ENCODE data around the gene HLCS.
A peak's percentile ranks its signal among the peaks of the same experiment; 100 is the strongest.

Gene HLCS

DNA sequence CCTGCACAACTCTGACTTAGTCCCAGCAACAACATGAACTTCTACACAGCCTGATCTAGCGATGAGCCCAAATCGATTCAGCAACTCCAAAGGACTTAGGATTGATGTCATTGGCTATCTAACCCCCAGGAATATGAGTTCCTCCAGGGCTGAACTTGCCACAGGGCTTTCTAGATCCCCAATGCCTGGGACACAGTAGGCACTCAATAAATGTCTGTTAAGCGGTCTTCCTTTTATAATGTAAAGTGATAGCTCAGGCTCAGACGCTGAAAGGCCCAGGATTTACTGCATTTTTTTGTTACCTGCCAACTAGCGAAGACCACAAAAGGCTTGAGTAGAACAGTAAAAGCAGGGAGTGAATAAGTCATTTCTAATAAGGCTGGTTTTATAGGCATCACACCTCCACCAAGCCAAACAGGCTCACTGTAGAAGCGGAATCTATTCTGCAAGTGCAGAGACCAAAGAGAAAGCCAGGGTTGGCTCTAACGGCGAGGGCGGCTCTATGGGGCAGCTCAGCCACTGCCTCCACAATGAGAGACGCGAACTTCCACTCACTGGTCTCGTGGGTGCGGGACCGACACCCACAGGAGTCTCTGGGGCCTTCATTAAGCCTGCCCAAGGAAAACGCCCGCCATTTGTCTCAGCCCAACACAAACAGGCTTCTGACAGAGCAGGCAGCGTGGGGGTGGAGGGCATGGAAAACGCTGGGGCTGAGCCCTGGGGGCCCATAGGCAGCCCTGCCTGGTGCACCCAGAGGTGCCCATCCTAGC, 52.0 kb downstream of the HLCS start:
- DNase-seq = no peak

DNA sequence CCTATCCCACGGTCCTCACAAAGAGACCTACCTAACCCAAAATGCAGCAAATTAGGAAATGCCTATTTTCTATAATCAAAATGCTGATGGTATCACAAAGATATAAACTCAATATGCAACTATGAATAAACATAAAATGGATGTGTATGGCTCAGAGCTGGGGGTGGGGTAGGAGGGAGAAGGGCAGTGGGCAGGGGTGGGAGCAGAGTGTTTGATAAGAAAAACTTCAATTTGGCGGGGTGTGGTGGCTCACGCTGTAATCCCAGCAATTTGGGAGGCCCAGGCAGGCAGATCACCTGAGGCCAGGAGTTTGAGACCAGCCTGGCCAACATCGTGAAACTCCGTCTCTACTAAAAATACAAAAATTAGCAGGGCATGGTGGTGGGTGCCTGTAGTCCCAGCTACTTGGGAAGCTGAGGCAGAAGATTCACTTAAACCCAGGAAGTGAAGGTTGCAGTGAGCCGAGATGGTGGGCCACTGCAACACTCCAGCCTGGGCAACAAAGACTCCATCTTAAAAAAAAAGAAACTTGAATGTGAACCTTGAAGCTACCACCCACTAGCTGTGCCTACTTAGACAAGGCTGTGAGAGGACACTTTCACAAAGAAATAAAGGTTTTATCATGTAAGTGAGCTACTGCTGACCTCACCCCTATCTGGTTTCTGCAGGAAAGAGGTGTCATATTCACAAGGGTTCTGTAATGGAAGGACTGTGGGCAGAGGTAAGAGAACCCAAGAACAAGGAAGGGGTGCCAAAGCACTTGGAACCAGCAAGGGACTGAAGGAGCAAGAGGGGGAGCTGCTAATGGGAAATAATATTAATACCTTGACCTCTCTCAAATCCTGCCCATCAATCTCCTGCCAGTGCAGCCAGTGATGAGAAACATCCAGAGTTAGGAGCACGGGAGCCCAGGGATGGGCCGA, 53.0 kb downstream of the HLCS start:
- no peak for DNase-seq

DNA sequence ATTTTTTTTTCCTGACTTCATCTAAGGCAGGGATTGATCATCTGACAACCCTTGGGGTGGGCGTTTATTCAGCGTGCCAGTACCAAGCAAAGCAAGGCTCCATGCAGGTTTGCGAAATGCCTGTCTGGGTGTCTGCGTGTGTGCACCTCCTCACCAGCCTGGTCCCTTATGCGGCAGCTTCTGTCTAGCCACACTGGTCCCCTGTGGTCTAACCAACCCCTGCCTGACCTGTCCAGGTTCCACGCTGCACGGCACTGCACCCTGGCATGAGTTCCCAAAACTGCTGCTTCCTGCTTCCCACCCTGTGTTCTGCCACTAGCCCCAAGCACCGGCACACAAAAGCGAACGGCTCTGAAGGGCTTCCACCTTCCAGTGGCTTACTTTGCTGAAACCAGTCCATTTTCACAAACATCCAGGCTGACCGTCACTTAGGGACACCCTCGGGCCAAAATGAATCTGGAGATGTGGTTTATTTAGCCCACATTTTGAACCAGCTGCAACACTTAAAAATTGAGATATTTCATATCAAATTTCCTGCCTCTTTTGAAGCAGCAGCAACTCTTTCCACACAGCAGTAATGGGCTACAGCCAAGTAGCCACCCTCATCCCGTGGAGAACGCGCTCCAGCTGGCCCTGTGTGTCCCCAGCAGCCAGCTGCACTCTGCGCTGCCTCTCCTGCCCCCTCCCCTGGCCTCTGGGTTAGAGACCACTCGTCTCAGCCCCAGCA, 55.7 kb downstream of the HLCS start:
- DNase-seq = peak; percentile 43

DNA sequence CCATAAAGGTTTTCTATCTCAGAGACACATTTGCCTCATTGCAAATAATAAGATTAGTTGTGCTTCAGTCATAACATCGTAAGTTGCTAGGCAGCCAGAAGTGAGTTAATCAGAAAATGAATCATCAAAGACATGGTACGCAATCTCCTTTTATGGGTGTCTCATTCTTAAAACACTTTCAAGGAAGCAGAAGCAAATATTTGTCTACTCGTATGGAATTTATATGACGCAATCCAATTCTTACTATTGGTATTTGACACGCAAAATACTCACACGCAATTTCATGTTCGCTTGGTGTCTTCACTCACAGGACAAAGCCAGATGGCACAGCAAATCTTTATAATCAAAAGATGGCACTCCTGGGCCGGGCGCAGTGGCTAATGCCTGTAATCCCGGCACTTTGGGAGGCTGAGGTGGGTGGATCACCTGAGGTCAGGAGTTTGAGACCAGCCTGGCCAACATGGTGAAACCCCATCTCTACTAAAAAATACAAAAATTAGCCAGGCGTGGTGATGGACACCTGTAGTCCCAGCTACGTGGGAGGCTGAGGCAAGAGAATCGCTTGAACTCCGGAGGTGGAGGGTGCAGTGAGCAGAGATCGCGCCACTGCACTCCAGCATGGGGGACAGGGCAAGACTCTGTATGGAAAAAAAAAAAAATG, 56.4 kb downstream of the HLCS start:
- DNase-seq = peak; percentile 45

DNA sequence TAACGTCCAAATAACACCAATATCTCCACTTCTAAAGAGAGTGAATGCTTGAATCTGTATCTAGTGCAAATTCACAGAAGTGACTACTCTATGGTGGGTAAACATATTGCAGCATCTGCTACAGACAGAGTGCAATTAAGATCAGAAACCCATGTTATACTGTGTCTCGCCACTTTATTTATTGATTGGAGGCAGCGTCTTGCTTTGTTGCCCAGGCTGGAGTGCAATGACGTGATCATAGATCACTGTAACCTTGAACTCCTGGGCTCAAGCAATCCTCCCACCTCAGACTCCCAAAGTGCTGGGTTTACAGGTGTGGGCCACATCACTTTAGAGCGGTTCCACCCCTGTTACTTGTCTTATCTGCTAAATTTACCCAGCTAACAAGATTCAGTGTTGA, 57.0 kb downstream of the HLCS start:
- DNase-seq = no peak

DNA sequence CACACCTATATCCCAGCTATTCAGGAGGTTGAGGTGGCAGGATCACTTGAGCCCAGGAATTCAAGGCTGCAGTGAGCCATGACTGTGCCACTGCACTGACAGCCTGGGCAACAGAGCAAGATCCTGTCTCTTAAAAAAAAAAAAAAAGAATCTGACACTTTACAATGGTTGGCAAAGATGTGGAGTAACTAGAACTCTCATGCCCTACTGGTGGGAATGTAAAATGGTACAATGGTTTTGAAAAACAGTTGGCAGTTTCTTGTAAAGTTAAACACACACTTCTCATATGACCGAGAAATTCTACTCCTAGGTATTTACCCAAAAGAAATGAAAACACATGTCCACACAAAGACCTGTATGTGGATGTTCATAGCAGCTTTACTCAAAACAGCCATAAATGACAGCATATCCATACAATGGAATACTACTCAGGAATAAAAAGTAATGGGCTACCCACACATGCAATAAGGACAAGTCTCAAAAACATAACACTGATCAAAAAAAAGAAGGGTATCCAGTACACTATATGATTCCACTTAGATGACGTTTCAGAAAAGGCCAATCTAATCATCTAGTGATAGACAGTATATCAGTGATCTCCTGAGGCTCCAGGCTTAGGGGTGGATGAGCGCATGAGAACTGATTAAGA, 58.1 kb downstream of the HLCS start:
- DNase-seq = no peak

DNA sequence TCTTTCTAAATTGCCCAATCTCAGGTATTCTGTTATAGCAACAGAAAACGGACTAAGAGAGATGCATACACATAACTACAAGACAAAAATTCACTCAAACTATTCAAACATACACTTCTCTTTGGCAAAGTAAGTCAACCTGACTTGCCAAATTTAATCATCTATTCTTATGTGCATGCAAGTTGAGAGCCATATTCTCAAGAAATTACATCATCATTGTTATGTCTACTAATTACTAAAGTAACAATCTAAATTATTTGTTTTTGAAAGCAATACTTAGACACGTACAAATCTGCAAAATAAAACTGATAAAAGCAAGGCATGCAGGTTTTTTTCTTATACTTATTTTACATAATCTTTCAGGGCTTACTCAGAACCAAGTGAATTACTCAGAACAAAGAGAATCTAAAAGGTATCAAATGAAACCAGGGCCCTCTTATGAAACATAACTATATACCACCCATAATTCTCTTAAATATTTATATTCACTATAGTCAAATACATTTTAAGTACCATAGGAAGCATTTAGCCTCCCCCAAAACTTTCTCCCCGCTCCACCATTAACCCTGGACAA, 62.3 kb downstream of the HLCS start:
- no peak for DNase-seq

DNA sequence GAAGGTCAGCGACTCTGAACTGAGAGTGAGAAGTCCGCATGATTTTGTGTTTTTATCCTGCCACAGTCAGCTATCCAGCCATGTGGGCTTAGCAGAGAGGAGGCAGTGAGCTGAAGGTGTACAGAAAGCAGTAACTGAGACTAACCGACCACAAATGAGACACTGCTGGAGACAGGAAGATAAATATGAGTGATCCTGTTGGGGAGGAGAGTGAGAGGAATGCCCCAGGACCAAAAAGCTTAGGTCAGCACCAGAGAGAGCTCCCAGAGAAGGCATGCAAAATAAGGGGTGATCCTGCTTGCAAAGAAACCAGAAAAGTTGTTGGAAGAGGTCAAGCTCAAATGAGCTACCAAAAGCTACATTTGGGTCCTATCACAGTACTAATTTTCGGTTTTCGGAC, 63.7 kb downstream of the HLCS start:
- DNase-seq = no peak

DNA sequence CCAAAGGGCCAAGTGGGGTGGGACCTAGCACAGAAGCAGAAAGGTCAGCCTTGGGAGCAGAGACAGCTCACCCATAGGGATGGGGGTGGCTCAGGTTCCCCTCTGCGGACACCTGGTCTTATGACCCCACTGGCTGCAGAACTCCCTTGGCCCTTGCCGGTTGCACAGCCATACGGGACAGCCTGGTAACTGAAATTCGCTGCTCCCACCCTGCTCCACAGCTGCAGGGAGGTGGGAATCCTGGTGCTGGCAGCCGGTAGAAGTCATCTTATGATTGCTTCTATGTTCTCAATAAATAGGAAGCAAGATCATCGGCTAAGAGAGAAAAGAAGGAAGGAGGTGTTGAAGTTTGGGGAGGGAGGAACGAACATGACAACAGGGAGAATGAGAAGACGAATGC, 64.1 kb downstream of the HLCS start:
- no peak for DNase-seq

DNA sequence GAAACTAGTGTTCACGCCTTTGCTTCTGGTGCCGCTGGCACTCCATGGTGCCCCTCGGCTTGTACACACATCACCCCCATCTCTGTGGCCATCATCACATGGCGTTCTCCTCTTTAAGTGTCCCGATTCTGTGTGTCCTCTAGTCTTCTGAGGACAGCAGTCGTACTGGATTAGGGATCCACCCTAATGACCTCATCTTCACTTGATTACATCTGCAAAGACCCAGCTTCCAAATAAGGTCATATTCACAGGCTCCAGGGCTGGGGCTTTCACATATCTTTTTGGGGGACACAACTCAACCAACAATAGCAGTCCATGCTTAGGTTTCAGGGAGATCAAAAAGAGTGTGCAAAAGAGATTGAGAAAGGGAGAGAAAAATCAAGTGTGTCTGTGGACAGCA, 64.9 kb downstream of the HLCS start:
- DNase-seq = no peak

DNA sequence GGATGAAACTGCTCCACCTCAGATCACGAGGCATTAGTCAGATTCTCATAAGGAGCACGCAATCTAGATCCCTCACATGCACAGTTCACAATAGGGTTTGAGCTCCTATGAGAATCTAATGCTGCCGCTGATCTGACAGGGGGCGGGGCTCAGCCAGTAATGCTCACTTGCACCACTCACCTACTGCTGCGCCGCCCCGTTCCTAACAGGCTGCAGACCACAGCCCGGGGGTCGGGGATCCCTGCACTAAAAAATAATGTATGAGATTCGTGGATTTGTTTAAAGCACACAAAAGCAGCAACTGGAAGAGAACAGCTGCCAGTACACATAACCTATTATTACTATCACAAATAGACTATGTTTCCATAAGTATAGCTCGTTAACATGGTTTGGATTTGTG, 72.9 kb downstream of the HLCS start:
- DNase-seq = no peak

DNA sequence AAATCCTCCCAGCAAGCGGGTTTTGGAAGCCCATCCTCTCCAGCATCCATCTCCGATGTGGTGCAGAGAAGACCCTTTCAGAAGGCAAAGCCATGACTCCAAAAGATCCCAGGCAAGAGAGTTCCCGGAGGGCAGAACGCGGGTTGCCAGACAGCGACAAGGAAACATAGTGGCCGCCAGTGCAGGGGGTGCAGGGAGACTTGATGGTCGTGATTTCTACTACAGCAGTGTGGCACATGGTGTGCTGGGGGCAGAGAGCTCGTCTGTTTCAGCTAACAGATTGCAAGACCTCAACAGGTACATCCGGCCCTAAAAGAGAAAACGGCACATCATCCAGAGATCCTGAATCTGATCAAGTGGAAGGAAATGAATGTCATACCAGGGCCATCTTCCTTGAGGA, 74.3 kb downstream of the HLCS start:
- no peak for DNase-seq

DNA sequence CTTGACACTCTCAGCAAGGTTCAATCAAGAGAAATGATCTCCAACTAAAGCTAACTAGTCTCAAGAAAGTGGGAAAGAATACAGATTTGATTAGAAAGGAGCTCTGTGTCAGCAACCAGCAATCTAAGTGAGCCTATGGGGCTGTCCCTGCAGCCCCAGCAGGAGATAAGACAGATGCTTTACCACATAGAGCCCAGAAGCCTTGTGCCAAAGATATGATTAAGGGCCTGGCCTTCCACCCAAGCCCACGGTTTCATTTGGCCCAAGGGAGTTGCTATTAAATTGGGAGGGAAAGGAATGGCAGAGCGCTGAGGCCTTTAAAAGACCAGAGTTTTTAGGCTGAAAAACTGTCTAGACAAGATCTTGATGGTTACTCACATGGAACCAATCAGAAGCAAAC, 74.8 kb downstream of the HLCS start:
- no peak for DNase-seq

DNA sequence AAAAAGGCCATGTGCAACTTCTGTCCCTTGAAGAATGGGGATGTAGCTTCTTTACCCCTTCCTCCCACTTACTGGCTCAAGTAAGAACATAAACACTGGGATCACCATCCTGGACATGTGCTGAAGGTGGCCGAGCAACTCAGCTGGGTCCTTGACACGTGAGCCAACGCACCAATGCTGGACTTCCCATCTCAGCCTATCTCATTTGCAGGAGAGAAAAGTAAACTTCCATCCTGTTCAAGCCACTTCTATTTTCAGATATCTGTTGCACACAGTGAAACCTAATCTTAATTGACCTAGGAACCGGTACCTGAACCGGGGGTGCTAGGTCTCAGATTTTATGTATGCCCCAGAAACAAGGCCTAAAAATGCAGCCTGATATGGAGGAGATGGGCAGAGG, 75.3 kb downstream of the HLCS start:
- DNase-seq = no peak

DNA sequence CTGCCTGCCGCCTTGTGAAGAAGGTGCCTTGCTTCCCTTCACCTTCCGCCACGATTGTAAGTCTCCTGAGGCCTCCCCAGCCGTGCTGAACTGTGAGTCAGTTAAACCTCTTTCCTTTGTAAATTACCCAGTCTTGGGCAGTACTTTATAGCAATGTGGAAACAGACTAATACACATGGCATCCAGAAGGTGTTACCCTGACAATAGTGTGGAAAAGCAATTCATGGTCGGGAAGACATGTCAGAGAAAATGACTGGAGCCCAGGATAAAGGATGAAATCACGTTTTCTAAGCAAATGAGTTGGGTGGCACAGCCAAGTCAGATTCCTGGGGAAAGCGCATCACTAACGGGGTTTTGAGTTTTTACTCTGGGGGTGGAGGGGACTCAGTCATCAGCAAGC, 76.4 kb downstream of the HLCS start:
- no peak for DNase-seq

DNA sequence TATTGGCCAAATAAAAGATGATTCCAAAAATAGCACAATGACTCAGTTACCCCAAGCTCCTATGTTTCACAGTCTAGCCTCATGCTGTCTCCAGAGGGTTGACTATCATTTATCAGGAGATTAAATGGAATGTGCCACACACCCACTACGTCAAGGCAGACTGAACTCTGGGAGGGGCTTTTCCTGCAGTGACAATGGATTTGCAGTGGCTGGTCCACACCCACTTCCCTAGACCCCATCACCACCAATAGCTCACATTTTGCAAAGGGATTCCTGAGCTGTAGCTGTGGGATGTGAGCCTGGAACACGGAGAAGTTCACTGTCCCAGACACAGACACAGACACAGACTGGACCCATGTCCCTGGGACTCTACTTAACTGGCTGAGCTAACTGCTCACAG, 77.1 kb downstream of the HLCS start:
- no peak for DNase-seq

DNA sequence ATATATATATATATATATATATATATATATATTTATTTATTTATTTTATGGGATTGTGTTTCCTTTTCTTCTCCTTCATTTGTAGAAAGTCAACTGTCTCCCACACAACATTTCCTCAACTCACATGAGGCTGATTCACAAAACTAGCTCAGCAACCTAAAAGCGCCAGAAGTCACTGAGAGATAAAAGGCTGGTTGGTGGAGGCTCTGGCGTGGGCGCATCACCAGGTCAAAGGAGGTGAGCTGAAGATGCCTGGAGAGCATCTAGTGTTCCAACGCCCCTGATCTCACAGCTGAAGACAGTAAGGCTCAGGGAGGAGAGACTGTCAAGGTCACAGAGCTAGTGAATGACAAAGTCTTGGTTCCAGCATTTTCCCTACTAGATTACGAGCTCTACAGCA, 78.0 kb downstream of the HLCS start:
- peak; percentile 21 for DNase-seq

DNA sequence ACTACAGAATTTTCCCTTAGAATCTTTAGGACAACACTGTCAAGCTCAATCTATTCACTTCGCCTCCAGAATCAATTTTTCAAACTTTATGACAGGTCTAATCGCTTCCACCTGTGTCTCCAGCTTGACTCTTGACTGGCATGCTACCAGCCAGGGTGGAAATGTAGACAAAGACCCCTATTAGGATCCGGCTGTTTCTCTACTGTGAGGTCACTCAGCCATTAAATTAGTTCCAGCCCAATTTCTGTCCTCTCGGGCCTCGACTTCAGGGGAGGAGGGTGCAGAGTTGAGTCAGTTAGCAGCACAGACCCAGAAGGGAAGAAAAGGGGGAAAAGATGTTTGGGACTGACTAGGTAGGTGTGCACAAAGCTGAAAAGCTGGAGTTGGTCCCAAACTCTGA, 78.5 kb downstream of the HLCS start:
- DNase-seq = peak; percentile 84

DNA sequence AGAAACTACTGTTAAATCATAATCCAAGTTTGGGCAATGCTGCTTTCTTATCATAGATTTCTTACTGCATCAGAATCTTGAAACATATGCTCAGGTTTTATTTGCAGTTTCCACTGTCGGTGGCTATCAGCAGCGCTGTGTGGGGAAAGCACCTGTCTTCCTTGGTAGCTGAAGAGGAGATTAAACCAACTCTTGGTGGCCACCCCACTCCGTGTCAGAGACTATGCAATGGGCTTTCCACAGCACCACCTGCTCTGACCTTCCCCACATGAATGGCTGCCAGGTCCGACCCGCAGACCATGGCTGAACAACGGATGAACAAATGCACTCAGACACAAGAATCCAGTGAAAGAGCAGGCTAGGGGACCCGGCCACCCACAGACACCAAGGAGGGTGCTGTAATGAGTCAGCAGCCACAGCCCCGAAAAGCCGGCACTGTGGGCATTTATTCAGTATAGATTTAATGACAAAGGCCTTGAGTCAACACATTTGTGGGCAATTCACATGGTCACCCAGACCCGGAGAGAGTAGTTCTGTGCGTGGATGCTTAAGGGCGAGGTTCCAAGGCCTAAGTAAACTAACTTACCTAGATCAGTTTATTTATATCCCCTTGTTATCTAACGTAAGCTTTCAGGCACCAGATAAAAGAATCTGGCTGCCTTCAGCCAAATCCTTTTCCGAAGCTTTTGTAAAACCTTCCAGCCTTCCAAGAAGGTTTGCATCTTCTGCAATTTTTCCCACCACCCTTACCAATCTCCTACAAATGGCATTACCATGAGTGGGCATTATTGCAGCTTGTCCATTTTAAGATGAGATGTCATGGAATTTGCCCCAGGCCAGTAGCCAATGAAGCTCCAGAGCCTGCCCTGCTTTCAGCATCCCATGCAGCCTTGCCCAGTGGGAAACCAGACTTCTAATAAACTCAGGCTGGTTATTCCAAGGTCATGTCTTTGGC, 82.7 kb downstream of the HLCS start:
- DNase-seq = no peak

DNA sequence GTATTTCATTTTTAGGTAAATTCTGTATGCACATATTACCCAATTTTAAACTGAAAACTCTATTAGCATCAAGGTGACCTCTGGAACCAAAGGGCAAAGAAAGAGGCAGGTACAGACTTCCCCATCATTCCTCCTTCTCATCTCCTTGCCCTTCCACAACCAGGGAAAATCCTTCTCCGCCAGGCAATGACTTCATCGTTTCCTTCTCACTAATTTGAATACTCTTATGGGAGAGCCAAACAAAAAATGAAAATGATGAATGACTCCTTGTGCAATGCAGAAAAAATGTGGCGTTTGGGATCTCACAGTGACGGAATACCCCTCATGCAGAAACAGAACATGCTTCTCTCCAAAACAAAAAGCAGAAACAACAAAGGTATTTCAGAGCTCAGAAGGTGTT, 83.7 kb downstream of the HLCS start:
- DNase-seq = no peak

DNA sequence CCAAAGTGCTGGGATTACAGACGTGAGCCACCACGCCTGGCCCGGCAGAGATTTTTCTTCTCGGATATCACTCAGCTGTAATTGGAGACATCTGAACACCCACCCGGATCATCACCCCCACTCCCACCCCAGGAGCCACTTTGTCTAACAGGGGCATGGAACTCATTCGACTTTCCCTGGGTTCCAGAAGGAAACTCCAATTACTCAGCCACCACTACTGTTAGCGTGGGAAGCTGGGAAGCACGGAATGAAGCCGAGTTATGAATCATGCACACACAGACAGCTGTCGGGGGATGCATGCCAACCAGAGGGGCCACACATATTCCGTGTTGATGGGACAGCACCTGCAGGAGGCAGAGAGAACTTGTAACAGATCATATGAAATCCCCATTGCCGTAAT, 85.2 kb downstream of the HLCS start:
- DNase-seq = no peak
